Measurements from ENCODE around the gene POPDC3. TPM values are rescaled to one million over a fixed set of nuclear protein-coding genes. Genes with fewer than 3 reads are reported as not detected.

Gene POPDC3
- total RNA-seq, 1 experiment from 2014 or later: 29.2 TPM

DNA sequence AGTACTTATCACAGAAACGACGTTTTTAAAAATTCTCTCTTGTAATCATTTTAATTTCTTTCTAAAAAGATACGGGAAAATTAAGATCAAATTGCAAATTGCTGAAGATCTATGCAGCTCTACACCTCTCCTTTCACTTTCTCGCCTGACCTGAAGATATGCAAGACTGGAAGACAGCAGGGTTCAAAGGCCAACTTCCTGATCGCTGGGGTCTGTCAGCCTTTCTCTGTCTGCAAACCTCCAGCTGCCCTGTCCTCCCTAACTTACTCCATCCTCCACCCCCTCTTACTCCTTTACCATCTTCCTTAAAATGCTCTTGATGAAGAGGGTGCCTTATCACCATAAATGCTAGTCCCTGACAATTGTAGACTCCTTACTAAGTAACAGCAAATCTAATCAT is 63.7 kb downstream of the POPDC3 start:
- in situ Hi-C loops (cut with HindIII; ENCODE audit: low pct_unique_long_range_greater_than_20kb, low sequenced_read_pairs) (no loop called here), intact Hi-C loops (cut with micrococcal nuclease; ENCODE audit: unreplicated experiment) (no loop called here)
- DNase-seq (ENCODE audit: low read depth, low spot score) (no peak), ATAC-seq (no peak)
- Histone ChIP-seq H3K36me3 (ENCODE audit: control insufficient read depth, insufficient read depth, low read length) (peaks cover 18% of the 10 kb centered on the region; the same call in 1 of the 2 replicates), H3K27me3 (ENCODE audit: control insufficient read depth, insufficient read depth, low read length) (no peaks in the 10 kb centered on the region), H3K9me3 (ENCODE audit: control insufficient read depth, insufficient read depth, low read depth, low read length) (no peaks in the 10 kb centered on the region), H3K27ac (ENCODE audit: low read length) (no peak overlapping the region), H3K4me1 (ENCODE audit: control insufficient read depth, insufficient read depth, low read length) (no peaks in the 10 kb centered on the region), H3K4me3 (ENCODE audit: low read depth in 2 of 2, low read length in 2 of 2) (no peak overlapping the region)
- ChIA-PET POLR2A (no interaction called here), CTCF (no interaction called here)
- TF ChIP-seq SIN3A (IDR thresholded peaks at IDR 0.05; ENCODE audit: borderline replicate concordance, insufficient read depth, low read depth, low read length) (no peak), POLR2AphosphoS5 (IDR thresholded peaks at IDR 0.05; ENCODE audit: low read depth, low read length) (no peak), TCF7L2 (IDR thresholded peaks at IDR 0.05; ENCODE audit: low read depth, low read length) (no peak)
- TF ChIP-seq, protein P1, sequence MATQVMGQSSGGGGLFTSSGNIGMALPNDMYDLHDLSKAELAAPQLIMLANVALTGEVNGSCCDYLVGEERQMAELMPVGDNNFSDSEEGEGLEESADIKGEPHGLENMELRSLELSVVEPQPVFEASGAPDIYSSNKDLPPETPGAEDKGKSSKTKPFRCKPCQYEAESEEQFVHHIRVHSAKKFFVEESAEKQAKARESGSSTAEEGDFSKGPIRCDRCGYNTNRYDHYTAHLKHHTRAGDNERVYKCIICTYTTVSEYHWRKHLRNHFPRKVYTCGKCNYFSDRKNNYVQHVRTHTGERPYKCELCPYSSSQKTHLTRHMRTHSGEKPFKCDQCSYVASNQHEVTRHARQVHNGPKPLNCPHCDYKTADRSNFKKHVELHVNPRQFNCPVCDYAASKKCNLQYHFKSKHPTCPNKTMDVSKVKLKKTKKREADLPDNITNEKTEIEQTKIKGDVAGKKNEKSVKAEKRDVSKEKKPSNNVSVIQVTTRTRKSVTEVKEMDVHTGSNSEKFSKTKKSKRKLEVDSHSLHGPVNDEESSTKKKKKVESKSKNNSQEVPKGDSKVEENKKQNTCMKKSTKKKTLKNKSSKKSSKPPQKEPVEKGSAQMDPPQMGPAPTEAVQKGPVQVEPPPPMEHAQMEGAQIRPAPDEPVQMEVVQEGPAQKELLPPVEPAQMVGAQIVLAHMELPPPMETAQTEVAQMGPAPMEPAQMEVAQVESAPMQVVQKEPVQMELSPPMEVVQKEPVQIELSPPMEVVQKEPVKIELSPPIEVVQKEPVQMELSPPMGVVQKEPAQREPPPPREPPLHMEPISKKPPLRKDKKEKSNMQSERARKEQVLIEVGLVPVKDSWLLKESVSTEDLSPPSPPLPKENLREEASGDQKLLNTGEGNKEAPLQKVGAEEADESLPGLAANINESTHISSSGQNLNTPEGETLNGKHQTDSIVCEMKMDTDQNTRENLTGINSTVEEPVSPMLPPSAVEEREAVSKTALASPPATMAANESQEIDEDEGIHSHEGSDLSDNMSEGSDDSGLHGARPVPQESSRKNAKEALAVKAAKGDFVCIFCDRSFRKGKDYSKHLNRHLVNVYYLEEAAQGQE (IDR thresholded peaks at IDR 0.05; ENCODE audit: insufficient read depth in 1 of 2, low read depth in 2 of 2, low read length in 1 of 2): no peak
- TF ChIP-seq, protein P2, sequence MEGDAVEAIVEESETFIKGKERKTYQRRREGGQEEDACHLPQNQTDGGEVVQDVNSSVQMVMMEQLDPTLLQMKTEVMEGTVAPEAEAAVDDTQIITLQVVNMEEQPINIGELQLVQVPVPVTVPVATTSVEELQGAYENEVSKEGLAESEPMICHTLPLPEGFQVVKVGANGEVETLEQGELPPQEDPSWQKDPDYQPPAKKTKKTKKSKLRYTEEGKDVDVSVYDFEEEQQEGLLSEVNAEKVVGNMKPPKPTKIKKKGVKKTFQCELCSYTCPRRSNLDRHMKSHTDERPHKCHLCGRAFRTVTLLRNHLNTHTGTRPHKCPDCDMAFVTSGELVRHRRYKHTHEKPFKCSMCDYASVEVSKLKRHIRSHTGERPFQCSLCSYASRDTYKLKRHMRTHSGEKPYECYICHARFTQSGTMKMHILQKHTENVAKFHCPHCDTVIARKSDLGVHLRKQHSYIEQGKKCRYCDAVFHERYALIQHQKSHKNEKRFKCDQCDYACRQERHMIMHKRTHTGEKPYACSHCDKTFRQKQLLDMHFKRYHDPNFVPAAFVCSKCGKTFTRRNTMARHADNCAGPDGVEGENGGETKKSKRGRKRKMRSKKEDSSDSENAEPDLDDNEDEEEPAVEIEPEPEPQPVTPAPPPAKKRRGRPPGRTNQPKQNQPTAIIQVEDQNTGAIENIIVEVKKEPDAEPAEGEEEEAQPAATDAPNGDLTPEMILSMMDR (IDR thresholded peaks at IDR 0.05): no peak
- BruUV-seq (replicated peaks): no TSS peak

DNA sequence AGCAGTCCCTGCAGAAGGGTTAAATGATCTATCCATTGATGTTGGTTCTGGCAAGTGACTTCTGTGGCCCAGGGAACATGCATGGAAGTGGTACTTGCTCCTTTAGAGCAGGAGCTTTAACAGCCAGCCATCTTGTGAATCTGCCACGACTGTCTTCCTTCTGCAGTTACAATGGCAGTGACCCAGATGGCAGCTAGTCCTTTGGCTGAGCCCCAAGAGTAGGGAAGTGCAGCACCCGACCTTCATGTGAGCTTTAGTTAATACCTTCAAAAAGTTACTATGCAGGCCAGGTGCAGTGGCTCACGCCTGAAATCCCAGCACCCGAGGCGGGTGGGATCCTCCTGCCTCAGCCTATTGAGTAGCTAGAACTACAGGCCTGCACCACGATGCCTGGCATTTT is 66.4 kb downstream of the POPDC3 start:
- CTCF ChIA-PET: no interaction called here
- no peaks in the 10 kb centered on the region for H3K27me3 ChIP-seq (ENCODE audit: control insufficient read depth, insufficient read depth, low read length)
- H3K4me3 ChIP-seq (ENCODE audit: low read depth in 2 of 2, low read length in 2 of 2): no peak overlapping the region
- TF ChIP-seq, protein P2 (IDR thresholded peaks at IDR 0.05): no peak
- TF ChIP-seq POLR2AphosphoS5 (IDR thresholded peaks at IDR 0.05; ENCODE audit: low read depth, low read length) (no peak), SIN3A (IDR thresholded peaks at IDR 0.05; ENCODE audit: borderline replicate concordance, insufficient read depth, low read depth, low read length) (no peak), TCF7L2 (IDR thresholded peaks at IDR 0.05; ENCODE audit: low read depth, low read length) (no peak)
- TF ChIP-seq, protein P1 (IDR thresholded peaks at IDR 0.05; ENCODE audit: insufficient read depth in 1 of 2, low read depth in 2 of 2, low read length in 1 of 2): no peak
- POLR2A ChIA-PET: no interaction called here
- intact Hi-C loops (cut with micrococcal nuclease; ENCODE audit: unreplicated experiment): no loop called here
- in situ Hi-C loops (cut with HindIII; ENCODE audit: low pct_unique_long_range_greater_than_20kb, low sequenced_read_pairs): no loop called here
- no peak for ATAC-seq
- no peaks in the 10 kb centered on the region for H3K9me3 ChIP-seq (ENCODE audit: control insufficient read depth, insufficient read depth, low read depth, low read length)
- H3K27ac ChIP-seq (ENCODE audit: low read length): no peak overlapping the region
- BruUV-seq (replicated peaks): no TSS peak
- no peak for DNase-seq (ENCODE audit: low read depth, low spot score)
- H3K4me1 ChIP-seq (ENCODE audit: control insufficient read depth, insufficient read depth, low read length): no peaks in the 10 kb centered on the region
- H3K36me3 ChIP-seq (ENCODE audit: control insufficient read depth, insufficient read depth, low read length): peaks cover 20% of the 10 kb centered on the region; the same call in 1 of the 2 replicates

All from Panc1 (cell line).